CD4-positive, alpha-beta T cell treated with Interferon alpha-2 for 1 hour (primary cell): ENCODE results near the gene BCAS4.

Experiments
- DNase-seq, 2 donors: peaks; one replicate each; pipeline ENCODE4 v3.0.0-alpha.2; 2020 to 2022

Gene BCAS4

GRCh38 chr20:50826121-50826520 lies 31.3 kb downstream of the BCAS4 start:
- no peak for DNase-seq

GRCh38 chr20:50828363-50829136 lies 33.7 kb downstream of the BCAS4 start:
- DNase-seq, result no peak

GRCh38 chr20:50831622-50832021 lies 36.8 kb downstream of the BCAS4 start:
- no peak for DNase-seq

- no peak for DNase-seq
These were observed 39.7 kb downstream of the BCAS4 start for GRCh38 chr20:50834599-50835005.

GRCh38 chr20:50837532-50838321 lies 42.9 kb downstream of the BCAS4 start:
- DNase-seq, result no peak

GRCh38 chr20:50838322-50838625 lies 43.4 kb downstream of the BCAS4 start:
- no peak for DNase-seq

- DNase-seq, result no peak
These were observed 44.0 kb downstream of the BCAS4 start for GRCh38 chr20:50838707-50839385.

GRCh38 chr20:50842821-50843220 lies 48.0 kb downstream of the BCAS4 start:
- no peak for DNase-seq

GRCh38 chr20:50843331-50844276 lies 48.7 kb downstream of the BCAS4 start:
- no peak for DNase-seq

GRCh38 chr20:50844430-50845100 lies 49.7 kb downstream of the BCAS4 start:
- peak in 1 of 2 donors; percentile 6 for DNase-seq

GRCh38 chr20:50845566-50846215 lies 50.8 kb downstream of the BCAS4 start:
- DNase-seq, result no peak

- no peak for DNase-seq
These were observed 53.5 kb downstream of the BCAS4 start for GRCh38 chr20:50848341-50848808.

GRCh38 chr20:50848846-50849673 lies 54.2 kb downstream of the BCAS4 start:
- DNase-seq, result no peak

- no peak for DNase-seq
These were observed 55.9 kb downstream of the BCAS4 start for GRCh38 chr20:50850721-50851286.

GRCh38 chr20:50852085-50852484 lies 57.2 kb downstream of the BCAS4 start:
- no peak for DNase-seq

GRCh38 chr20:50854506-50855249 lies 59.8 kb downstream of the BCAS4 start:
- DNase-seq, result no peak

- no peak for DNase-seq
These were observed 60.9 kb downstream of the BCAS4 start for GRCh38 chr20:50855498-50856474.

- no peak for DNase-seq
These were observed 61.7 kb downstream of the BCAS4 start for GRCh38 chr20:50856475-50857041.
